Adipocyte (in vitro differentiated cells): ENCODE measurements around the gene PPP3CA.

Experiments used
- DNase-seq: peaks from one replicate; pipeline ENCODE4 v3.0.0-alpha.2; 2015; ENCODE audit warnings: low read depth
- H3K27me3 ChIP-seq: replicated peaks from 2 replicates; pipeline ENCODE4 v1.7.0; 2013; ENCODE audit warnings: mild to moderate bottlenecking, low read length, moderate library complexity; ENCODE audit not compliant: control insufficient read depth, insufficient read depth
- H3K36me3 ChIP-seq: 2 replicates; pipeline ENCODE4 v1.7.0; 2013; ENCODE audit warnings: low read length, mild to moderate bottlenecking, moderate library complexity; ENCODE audit not compliant: control insufficient read depth, insufficient read depth, severe bottlenecking
- H3K4me1 ChIP-seq: 2 replicates; pipeline ENCODE4 v1.7.0; 2013; ENCODE audit warnings: mild to moderate bottlenecking, low read length, moderate library complexity; ENCODE audit not compliant: control insufficient read depth, insufficient read depth
- H3K4me3 ChIP-seq: 2 replicates; pipeline ENCODE4 v1.7.0; 2013; ENCODE audit warnings: mild to moderate bottlenecking, low read length, moderate library complexity
- H3K9ac ChIP-seq: 2 replicates; pipeline ENCODE4 v1.7.0; 2013; ENCODE audit warnings: mild to moderate bottlenecking, low read length, moderate library complexity
- H3K9me3 ChIP-seq: 2 replicates; pipeline ENCODE4 v1.7.0; 2013; ENCODE audit warnings: mild to moderate bottlenecking, low read length, moderate library complexity; ENCODE audit not compliant: control insufficient read depth

Gene PPP3CA

DNA sequence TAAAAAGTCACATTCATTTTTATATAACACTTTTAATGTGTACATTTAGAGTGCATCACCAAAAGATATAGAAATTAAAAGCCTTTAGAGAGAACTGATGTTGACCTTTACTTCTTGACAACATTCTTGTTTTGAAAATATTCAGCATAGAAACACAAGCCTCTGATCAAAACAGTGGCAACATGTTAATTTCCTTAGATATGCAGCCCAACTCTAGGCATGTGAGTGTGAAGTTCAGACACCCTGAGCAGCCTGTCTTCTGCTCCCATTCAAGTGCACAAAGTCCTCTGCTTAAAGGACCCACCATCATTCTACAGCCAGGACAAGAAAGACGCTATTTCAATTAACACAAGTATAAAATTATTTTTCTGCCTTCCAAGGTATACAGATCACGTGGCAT is 60.0 kb downstream of the PPP3CA start:
- peaks cover 45% of the 10 kb centered on the region for H3K4me1 ChIP-seq
- H3K36me3 ChIP-seq: no peaks in the 10 kb centered on the region
- no peak overlapping the region for H3K9ac ChIP-seq
- H3K27me3 ChIP-seq: no peaks in the 10 kb centered on the region
- no peaks in the 10 kb centered on the region for H3K9me3 ChIP-seq
- H3K4me3 ChIP-seq: no peak overlapping the region
- no peak for DNase-seq

DNA sequence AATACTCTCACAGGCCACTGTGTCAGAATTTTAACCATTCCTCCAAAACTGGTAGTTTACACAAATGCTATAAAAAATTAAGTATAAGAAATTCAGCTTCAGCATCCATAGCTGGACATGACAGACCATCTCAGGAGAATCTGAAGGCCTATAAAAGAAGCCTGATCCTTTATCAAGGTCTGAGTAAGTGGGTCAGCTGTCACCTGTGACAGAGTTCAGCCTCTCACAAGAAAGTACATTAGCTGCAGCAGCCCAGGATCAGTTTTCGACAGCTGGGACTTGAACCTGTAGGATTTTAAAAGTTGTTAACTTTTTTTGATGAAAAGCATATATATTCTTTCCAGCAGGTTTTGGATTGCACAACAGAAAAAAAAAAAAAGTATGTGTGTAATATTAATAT is 60.7 kb downstream of the PPP3CA start:
- Histone ChIP-seq H3K4me3 (no peak overlapping the region), H3K36me3 (no peaks in the 10 kb centered on the region), H3K4me1 (peaks cover 45% of the 10 kb centered on the region), H3K27me3 (no peaks in the 10 kb centered on the region), H3K9me3 (no peaks in the 10 kb centered on the region), H3K9ac (no peak overlapping the region)
- DNase-seq: no peak

GRCh38 chr4:101285985-101286384 is 61.3 kb downstream of the PPP3CA start:
- Histone ChIP-seq H3K9ac (no peak overlapping the region), H3K36me3 (no peaks in the 10 kb centered on the region), H3K4me3 (no peak overlapping the region), H3K9me3 (no peaks in the 10 kb centered on the region), H3K4me1 (peaks cover 44% of the 10 kb centered on the region), H3K27me3 (no peaks in the 10 kb centered on the region)
- DNase-seq: no peak

DNA sequence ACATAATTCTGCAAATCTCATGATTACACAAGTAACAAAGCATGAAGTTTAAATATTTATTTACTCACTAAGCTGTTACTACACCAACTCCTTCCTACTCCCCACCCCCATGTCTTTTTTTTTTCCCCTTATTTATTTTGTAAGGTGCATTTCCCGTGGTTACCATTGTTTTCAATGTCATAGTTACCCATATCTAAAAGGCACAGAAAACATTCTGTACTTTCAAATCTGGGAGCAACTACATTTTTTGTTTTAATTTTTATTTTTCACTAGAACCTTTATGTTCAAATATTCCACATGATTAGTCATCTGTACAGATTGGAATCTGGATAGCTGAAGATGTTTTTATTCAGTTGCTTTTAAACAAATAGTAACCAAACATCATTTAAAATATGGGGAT is 62.8 kb downstream of the PPP3CA start:
- Histone ChIP-seq H3K27me3 (no peaks in the 10 kb centered on the region), H3K4me3 (no peak overlapping the region), H3K9me3 (no peaks in the 10 kb centered on the region), H3K9ac (no peak overlapping the region), H3K36me3 (no peaks in the 10 kb centered on the region), H3K4me1 (peaks cover 42% of the 10 kb centered on the region)
- peak; percentile 59 for DNase-seq

DNA sequence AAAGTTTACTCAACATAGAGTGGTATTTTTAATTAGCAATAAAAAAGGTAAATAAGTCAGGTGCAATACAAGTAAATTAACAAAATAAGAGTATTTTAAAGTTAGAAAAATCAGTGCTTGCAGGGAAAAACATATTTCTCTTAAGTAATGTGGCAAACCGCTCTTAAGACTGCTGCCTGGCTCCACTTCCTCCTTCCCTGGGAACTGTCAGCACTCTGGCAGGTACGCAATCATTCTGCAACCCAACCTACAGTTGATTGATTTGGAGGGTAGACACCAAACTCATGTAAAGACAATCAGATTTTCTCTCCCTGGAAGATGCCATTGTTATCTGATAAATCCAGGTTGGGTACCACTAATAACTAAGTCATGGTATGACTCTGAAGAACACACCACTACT is 63.9 kb downstream of the PPP3CA start:
- Histone ChIP-seq H3K9ac (no peak overlapping the region), H3K9me3 (no peaks in the 10 kb centered on the region), H3K4me1 (peaks cover 44% of the 10 kb centered on the region), H3K4me3 (no peak overlapping the region), H3K27me3 (no peaks in the 10 kb centered on the region), H3K36me3 (no peaks in the 10 kb centered on the region)
- no peak for DNase-seq

DNA sequence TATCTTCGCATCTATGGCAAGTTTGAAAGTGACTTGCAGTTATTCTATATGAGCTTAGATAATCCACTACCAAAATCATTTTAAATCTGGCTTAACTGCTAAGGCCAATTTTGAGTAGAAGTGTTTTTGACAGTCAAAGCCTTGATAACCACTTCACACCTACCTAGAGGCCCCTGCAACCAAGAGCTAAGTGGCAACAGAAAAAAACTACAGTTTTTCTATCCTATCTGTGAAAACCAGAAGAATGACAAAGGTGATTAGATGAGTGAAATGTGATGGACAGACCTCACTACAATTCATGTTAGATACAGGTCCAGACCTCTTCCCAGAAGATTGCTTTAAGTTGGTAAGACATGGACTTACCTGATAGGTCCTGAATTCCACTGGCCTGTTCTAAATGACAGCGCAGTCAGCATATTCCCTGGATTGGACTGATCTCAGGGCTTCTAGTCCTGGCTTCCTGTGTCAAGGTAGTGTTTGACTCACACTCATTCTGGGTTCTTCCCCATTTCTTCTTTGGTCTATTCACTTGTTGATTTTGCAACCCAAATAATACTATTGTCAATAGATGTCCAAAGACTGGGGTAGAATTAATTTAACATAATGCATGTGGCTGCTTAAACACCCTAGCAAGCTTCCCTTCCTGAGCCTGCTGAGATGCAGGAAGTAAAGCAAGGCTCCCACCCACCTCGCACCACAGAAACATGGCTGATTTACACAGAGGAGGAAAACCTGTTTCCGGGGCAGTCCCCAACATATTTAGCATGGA is 65.1 kb downstream of the PPP3CA start:
- DNase-seq: no peak
- Histone ChIP-seq H3K27me3 (no peaks in the 10 kb centered on the region), H3K4me3 (no peak overlapping the region), H3K36me3 (no peaks in the 10 kb centered on the region), H3K9me3 (no peaks in the 10 kb centered on the region), H3K9ac (no peak overlapping the region), H3K4me1 (peaks cover 49% of the 10 kb centered on the region)

DNA sequence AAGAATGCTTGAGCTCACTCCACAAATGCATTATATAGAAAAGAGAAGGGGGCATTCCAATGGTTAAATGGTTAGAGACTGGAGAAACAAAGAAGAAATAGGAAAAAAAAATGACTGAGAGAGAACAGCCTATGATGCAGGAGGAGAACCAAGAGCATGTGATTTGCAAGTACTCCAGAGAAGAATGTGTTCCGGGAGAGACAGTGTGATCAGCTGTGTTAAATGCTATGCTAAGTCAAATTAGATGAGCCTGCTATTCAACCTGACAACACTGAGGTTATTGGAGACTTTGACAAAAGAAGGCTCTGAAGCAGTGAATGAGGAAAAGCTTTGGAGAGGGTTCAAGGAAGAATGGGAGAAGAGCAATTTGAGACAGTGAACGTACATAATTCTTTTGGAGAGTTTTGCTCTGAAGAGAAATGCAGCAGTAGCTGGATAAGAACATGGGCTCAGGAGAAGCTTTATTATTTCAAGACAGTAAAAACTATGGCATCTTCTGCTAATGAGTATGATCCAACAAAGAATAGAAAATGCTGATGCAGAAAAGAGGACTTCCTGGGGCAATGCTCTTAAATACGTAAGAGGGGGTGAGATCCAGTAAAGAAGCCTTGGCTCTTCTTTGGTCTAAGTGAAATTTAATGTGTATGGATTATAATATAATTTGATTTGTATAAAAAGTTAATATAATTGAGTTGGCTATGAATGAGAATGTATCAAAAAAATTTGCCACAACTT is 66.3 kb downstream of the PPP3CA start:
- Histone ChIP-seq H3K4me1 (peaks cover 47% of the 10 kb centered on the region), H3K9ac (no peak overlapping the region), H3K36me3 (no peaks in the 10 kb centered on the region), H3K4me3 (no peak overlapping the region), H3K27me3 (no peaks in the 10 kb centered on the region), H3K9me3 (no peaks in the 10 kb centered on the region)
- DNase-seq: no peak

- Histone ChIP-seq H3K27me3 (no peaks in the 10 kb centered on the region), H3K4me3 (peak overlapping the region; percentile 36), H3K9me3 (no peaks in the 10 kb centered on the region), H3K4me1 (peaks cover 32% of the 10 kb centered on the region), H3K36me3 (no peaks in the 10 kb centered on the region), H3K9ac (no peak overlapping the region)
- peak; percentile 97 for DNase-seq
These were observed 67.9 kb downstream of the PPP3CA start for GRCh38 chr4:101279377-101279871.

DNA sequence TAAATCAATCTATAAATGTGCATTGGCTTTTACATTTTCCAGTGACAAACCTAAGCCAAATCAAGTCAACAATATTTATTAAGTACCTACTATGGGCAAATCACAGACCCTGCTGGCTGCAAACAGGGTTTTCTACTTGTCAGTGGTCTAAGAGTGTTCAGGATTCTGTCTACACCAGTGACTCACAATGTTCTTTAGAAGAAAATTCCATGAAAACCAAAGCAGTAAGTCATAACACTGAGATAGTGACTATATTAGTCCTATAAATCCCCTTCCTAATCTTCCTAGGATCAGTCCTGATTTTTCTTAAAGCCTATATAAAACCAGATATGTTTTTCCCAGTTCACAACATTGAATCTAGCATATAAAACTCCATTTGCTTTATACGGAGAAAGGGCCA is 69.7 kb downstream of the PPP3CA start:
- peaks cover 24% of the 10 kb centered on the region for H3K4me1 ChIP-seq
- no peaks in the 10 kb centered on the region for H3K9me3 ChIP-seq
- DNase-seq: peak; percentile 57
- no peaks in the 10 kb centered on the region for H3K27me3 ChIP-seq
- no peak overlapping the region for H3K4me3 ChIP-seq
- no peaks in the 10 kb centered on the region for H3K36me3 ChIP-seq
- H3K9ac ChIP-seq: no peak overlapping the region

GRCh38 chr4:101276661-101277060 is 70.7 kb downstream of the PPP3CA start:
- Histone ChIP-seq H3K36me3 (no peaks in the 10 kb centered on the region), H3K4me3 (no peak overlapping the region), H3K27me3 (no peaks in the 10 kb centered on the region), H3K4me1 (peaks cover 24% of the 10 kb centered on the region), H3K9ac (no peak overlapping the region), H3K9me3 (no peaks in the 10 kb centered on the region)
- no peak for DNase-seq

- Histone ChIP-seq H3K27me3 (no peaks in the 10 kb centered on the region), H3K9me3 (no peaks in the 10 kb centered on the region), H3K36me3 (no peaks in the 10 kb centered on the region), H3K4me3 (no peak overlapping the region), H3K4me1 (peaks cover 24% of the 10 kb centered on the region), H3K9ac (no peak overlapping the region)
- no peak for DNase-seq
These were observed 72.2 kb downstream of the PPP3CA start for GRCh38 chr4:101274888-101275752.
